Keratinocyte (primary cell): Measurements from ENCODE around the gene TOX2.

Experiments
- CTCF ChIP-seq, 3 experiments: IDR thresholded peaks in 1 of 3; conservative IDR thresholded peaks in 1 of 3; optimal IDR thresholded peaks in 1 of 3; 2 replicates in 2 of 3; 3 replicates in 1 of 3; pipeline versions ENCODE3 to v1.5.1; 2011; ENCODE audit warnings: low read length in 3 of 3, mild to moderate bottlenecking in 3 of 3, moderate library complexity in 2 of 3, control low read depth in 1 of 3, inconsistent platforms in 1 of 3; ENCODE audit not compliant: insufficient read depth in 2 of 3; ENCODE audit errors: extremely low read depth in 1 of 3
- EZH2 ChIP-seq: IDR thresholded peaks from one replicate; pipeline ENCODE4 v1.6.1; 2012; ENCODE audit warnings: inconsistent platforms, mild to moderate bottlenecking, low read length, moderate library complexity

GRCh38 chr20:44005661-44006060 lies 91.0 kb downstream of the TOX2 start:
- TF ChIP-seq CTCF (optimal IDR thresholded peaks at IDR 0.05 in 1 of 3, IDR thresholded peaks at IDR 0.05 in 1 of 3, conservative IDR thresholded peaks at IDR 0.05 in 1 of 3; ENCODE audit: extremely low read depth in 1 of 3, insufficient read depth in 2 of 3, low read length in 3 of 3): no peak
- no peak for TF ChIP-seq EZH2
